Measurements from ENCODE around the gene SPEM3.
A peak's percentile ranks its signal among the peaks of the same experiment; 100 is the strongest.
"Not testable (repeated sequence)": the region's sequence is repeated elsewhere in the genome, so short reads cannot be mapped to it uniquely, and the experiment has no call there.

The SPEM3 gene

DNA sequence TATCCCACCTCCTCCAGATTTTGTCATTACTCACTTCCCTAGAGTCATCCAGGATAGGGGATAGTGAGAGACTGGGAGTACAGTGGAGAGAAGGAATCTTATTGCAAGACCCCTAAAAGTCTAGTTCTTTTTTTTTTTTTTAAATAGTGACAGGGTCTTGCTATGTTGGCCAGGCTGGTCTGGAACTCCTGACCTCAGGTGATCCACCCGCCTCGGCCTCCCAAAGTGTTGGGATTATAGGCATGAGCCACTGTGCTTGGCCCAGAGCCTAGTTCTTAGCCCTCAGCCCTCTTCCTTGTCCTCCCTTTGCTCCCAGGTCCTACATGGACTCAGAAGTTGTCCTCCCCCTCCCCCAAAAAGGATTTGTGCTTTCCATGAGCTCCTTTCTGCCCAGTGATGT is 13.5 kb downstream of the SPEM3 start:
- no peak for DNase-seq (ENCODE audit: low spot score)

DNA sequence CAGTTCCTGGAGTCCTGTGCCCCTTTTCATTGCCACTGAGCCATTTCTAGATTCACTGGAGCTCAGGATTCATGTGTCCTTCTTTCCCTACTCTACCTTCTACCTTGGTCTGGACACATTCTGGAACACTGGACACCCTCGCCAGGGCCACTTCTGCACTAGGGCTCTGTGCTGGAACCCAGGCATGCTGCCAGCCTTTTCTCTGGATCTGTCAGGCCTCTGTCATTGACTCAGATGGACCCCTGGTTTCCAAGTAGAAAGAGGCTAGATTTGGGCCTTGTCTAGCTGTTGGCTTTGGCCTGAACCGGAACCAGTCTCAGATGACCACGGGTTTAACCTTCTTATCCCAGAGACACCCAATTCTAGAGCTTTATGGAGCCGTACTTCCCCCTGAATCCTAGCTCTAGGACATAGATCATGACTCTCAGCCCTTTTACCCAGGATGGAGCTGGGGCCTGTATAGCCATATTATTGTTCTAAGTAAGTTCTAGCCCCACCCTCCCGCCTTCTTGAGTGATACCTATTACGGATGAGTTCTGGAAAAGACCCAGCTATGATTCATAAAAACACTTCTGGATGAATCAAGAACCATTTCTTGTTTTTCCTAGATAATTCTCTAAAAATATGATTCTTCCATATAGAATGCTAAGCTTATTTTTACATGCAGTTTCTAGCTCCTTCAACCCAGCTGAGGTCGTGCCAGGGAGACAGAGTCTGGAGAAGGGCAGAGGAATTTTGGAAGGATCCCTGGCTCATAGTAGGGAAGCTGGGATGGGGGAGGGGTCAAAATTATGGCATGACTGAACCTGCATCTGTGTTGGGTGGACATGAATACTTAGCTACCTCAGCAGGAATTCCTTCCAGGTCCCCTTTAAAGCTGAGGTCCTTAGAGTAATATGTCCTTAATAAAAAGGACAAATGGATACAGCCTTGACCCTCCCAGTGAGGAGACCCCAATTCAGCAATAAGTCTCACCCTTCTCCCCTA is 15.1 kb downstream of the SPEM3 start:
- no peak for DNase-seq (ENCODE audit: low spot score)

GRCh38 chr17:7444682-7445618 is 16.3 kb downstream of the SPEM3 start, which contains the start of gene CHRNB1:
Gene CHRNB1 (plus strand): TSS chr17:7445061. CDS start chr17:7445128, 67 bp downstream.
- peak; percentile 85 for DNase-seq (ENCODE audit: low spot score)

DNA sequence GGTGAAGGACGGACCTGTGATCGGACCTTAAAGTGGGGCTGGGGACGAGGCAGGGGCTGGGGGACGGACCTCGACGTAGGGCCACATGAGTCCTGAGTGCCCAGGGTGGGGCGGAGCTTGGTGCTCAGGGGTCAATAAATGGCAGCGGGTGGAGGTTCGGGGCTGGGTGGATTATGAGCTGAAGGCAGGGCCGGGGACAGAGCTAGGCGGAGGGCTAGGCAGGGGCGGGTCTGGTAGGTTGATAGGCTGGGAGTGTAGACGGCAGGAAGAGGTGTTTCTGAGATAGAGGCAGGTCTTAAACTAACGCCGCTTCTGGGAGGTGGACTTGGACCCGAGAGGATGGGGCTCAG is 16.9 kb downstream of the SPEM3 start:
- peak; percentile 95 for DNase-seq (ENCODE audit: low spot score)

- no peak for DNase-seq (ENCODE audit: low spot score)
These were observed 19.8 kb downstream of the SPEM3 start for GRCh38 chr17:7448461-7448860.

- no peak for DNase-seq (ENCODE audit: low spot score)
These were observed 31.4 kb downstream of the SPEM3 start for GRCh38 chr17:7459961-7460545.

DNA sequence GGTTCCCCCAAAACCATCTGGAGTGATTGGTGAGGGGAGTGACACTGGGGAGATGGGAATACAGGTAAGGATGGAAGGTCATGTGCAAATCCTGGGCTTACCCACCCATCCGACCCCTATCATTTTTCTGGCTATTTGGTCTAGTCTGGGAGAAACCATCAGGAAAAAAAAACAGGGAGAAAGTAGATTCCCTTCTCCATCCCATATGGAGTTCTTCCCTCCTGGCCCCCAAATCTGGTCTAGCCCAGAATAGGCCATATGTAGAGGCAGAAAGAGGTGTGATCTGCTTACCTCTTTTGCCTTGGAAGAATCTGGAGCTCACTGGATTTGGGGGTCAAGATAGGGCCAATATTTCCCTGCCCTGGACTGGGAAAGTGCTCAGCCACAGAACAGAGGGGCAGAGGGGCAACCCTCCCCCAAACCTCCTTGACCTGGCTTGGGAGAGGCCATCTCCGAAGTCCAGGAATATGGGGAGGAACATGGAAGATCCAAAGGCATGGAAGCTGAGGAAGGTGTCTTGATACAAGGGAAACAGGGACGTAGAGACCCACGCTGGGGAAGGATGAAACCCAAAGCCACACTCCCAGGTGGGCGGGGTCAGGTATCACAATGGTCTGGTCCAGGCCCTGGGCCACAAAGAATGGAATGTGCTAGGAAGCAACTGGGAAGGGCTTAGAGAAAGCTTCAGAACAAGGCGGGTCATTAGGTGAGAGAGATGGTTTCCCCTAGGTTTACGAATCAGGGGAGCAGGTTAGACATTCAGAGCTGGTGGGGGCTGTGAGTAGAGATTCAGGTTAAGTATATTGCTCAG is 32.4 kb downstream of the SPEM3 start:
- DNase-seq (ENCODE audit: low spot score): no peak

- no peak for DNase-seq (ENCODE audit: low spot score)
These were observed 34.1 kb downstream of the SPEM3 start for GRCh38 chr17:7462474-7463371.

DNA sequence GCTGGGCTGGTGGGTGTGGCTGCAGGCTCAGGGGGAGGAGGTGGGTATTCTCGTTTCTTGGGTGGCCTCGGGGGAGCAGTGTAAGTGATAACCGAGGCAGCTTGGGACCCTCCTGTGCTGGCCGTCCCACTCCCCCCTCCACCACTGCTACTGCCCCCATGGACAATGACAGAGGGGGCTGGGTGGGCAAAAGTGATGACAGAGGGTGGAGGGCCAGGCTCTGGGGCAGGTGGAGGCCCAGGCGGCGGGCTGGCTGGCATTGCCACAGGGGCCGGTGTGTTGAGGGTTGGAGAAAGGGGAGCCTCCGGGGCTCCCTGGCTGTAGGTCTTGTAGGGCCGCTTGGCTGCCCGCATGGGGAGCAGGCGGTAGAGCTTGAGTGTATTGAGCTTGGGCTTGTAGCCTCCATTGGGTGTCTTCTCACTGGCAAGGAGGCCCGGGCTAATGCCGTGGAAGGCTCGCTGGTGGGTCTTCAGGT is 34.8 kb downstream of the SPEM3 start:
- DNase-seq (ENCODE audit: low spot score): no peak

GRCh38 chr17:7464081-7464480 is 35.4 kb downstream of the SPEM3 start:
- no peak for DNase-seq (ENCODE audit: low spot score)

DNA sequence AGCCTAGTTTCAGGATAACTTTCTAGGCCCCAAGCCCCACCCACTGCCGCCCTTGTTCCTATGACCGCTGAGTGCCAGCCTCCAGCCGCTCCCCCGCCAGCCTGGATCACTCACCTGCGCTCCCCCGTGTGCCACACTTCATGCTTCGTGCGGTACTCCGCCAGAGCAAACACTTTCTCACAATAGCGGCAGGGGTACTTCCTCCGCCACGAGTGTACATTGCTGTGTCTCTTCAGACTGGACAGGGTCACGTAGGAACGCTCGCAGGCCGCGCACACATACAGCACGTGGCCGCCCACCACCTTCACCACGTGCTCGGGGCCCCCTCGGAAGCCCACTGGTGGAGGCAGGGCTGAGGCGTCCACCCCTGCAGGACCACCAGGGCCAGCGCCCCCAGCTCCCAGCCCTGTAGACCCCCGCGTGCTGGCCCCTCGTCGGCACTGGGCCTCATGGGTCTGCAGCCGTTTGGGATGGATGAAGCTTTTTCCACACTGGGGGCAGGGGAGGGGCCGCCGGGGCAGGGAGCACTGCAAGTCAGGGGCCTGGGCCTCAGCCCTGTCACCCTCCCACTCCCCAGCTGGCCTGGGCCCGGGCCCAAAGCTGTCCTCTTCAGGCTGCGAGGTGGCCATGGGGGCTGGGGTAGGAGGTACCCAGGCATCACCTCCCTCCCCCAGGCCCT is 37.1 kb downstream of the SPEM3 start:
- no peak for DNase-seq (ENCODE audit: low spot score)

GRCh38 chr17:7466318-7466638 is 37.6 kb downstream of the SPEM3 start:
- DNase-seq (ENCODE audit: low spot score): no peak

- no peak for DNase-seq (ENCODE audit: low spot score)
These were observed 38.1 kb downstream of the SPEM3 start for GRCh38 chr17:7466639-7467341.

- DNase-seq (ENCODE audit: low spot score): no peak
These were observed 38.8 kb downstream of the SPEM3 start for GRCh38 chr17:7467498-7467897.

- no peak for DNase-seq (ENCODE audit: low spot score)
These were observed 39.6 kb downstream of the SPEM3 start for GRCh38 chr17:7468290-7468689.

DNA sequence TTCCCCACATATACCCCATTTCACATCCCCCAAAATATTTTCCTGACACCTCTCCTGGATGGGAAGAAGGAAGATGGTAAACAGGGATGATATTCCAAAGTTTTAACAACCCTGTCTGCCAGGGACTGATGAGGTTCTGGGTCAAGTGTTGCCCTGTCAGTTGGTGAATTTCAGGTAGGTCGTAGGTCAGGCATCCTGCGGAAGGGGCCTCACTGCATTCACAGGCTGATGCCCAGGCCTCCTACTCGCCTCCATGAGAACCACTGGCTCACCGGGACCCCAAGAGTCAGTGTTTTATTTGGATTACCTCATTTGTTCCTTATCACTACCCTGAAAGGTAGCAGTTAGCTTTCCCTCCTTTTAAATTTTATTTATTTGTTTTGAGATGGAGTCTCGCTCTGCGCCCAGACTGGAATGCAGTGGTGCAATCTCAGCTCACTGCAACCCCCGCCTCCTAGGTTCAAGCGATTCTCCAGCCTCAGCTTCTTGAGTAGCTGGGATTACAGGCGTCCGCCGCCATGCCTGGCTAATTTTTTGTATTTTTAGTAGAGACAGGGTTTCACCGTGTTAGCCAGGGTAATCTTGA is 40.2 kb downstream of the SPEM3 start:
- no peak for DNase-seq (ENCODE audit: low spot score)

- not testable (repeated sequence) for DNase-seq (ENCODE audit: low spot score)
These were observed 41.2 kb downstream of the SPEM3 start for GRCh38 chr17:7469843-7470242.

DNA sequence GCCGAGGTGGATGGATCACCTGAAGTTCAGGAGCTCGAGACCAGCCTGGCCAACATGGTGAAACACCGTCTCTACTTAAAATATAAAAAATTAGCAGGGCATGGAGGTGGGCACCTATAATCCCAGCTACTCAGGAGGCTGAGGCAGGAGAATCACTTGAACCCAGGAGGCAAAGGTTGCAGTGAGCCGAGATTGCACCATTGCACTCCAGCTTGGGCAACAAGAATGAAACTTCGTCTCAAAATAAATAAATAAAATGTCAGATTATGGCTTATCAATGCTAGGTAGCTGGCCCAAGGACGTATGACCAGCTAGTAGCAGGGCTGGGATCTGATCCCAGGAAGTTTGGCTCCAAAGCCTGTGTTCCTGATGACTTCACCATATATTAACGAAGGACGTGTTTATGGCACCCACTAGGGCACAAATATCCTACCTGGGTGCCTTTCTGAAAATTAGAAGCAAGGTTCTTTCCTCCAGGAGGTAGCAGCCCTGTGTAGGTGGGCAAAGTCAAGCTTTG is 41.9 kb downstream of the SPEM3 start:
- DNase-seq (ENCODE audit: low spot score): not testable (repeated sequence)

DNA sequence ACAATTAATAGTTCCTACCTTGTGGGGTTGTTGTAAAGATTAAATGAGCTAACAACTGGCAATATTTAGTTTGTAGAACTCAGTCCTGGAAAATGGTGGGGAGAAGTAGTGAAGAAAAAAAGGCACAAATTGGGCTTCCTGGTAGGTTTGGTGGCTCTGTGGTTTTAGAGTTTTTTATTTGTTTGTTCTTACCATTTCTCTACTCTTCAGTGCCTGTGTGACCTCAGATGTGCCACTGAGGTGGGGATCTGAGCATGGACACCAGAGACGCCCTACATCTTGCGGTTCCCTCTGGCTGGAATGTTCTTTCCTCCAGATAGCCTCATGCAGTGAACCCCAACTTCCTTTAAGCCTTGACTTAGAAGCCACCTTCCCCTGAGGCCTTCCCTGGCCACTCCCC is 43.1 kb downstream of the SPEM3 start:
- no peak for DNase-seq (ENCODE audit: low spot score)
